Stimulated activated CD8-positive, alpha-beta memory T cell treated with anti-CD3 and anti-CD28 coated beads, Interleukin-2, amount 100 ng/mL, for 48 hours (primary cell): Measurements from ENCODE around the gene GREB1L.
"Not testable (repeated sequence)": the region's sequence is repeated elsewhere in the genome, so short reads cannot be mapped to it uniquely, and the experiment has no call there.

Experiments
- DNase-seq, 2 donors: peaks; one replicate each; pipeline ENCODE4 v3.0.0-alpha.2; 2020; ENCODE audit warnings: low read depth in 2 of 2

The GREB1L gene

DNA sequence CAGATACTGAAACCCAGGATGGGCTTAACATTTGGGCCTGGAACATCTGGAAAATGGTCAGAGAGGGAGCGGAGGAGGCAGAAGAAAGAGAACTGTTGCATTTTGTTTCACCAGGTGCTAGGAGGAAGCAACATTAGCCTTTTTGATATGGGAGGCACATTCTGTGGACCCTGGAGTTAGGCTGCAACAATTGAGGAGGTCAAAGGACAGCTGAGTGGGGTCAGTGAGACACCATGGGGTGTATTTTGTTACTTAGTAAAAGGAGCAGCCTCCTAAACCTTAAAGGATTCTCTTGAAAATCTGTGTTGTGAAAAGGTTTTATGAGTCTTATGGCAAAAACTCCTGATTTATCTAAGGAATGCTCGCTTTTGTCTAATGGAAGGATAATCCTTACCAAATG, 124.9 kb downstream of the GREB1L start:
- DNase-seq, result no peak

- DNase-seq, result no peak
Observed at GRCh38 chr18:21369146-21369545, 127.1 kb downstream of the GREB1L start.

GRCh38 chr18:21369597-21369996, 127.6 kb downstream of the GREB1L start:
- DNase-seq, result not testable (repeated sequence)

DNA sequence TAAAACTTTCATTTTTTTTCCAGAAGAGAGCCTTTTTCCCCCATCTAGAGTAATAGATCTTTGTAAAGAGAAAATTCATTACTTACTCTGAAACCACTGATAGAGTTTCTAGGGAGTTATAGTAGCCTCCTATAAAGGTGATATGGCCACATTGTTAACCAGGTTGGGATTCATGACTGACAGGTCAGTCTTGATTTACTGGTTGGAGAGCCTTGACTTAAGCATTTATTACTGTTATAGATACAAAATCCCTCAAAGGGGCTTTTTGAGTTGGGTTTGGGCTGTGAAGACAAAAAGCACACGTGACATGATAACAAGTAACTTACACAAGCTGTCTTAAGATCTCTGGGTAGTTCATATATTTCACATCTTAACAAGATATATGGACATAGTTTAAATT, 141.0 kb downstream of the GREB1L start:
- no peak for DNase-seq

GRCh38 chr18:21386523-21387240, 144.7 kb downstream of the GREB1L start:
- DNase-seq, result no peak

GRCh38 chr18:21387886-21388285, 145.9 kb downstream of the GREB1L start:
- no peak for DNase-seq

- DNase-seq, result no peak
Observed at GRCh38 chr18:21389283-21389682, 147.3 kb downstream of the GREB1L start.

DNA sequence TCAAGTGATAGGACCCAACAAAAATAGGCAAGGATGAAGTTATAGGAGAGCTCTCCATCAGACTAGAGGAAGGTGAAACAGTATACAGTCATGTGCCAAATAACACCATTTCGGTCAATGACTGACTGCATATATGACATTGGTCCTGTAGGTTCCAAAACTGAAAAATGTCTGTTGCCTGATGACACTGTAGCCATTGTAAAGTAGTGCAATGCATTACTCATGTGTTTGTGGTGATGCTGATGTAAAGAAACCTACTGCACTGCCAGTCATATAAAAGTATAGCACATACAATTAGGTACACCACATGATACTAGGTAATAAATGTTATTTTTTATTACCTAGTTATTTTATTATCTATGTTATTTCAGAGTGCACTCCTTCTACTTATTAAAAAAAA, 147.9 kb downstream of the GREB1L start:
- no peak for DNase-seq

- no peak for DNase-seq
Observed at GRCh38 chr18:21391074-21391673, 149.1 kb downstream of the GREB1L start.

- DNase-seq, result no peak
Observed at GRCh38 chr18:21393986-21394385, 152.0 kb downstream of the GREB1L start.

DNA sequence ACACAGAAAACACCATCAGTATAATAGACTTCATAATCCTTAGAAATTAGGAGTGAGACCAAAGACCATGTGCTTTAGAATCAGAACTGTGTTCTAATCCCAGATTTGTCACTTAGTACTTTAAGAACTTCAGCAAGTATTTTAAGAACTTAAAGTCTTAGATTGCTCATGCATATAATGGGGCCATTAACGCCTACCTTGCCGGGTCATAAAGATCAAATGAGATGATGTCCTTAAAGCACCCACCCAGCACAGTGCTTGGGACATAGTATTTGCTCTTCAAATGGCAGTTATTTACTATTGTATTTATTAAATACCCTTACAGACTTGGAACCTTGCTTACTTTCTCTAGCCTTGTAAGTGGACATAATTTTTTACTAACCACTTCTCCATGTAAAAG, 156.1 kb downstream of the GREB1L start:
- DNase-seq, result no peak

- DNase-seq, result no peak
Observed at GRCh38 chr18:21402272-21402671, 160.2 kb downstream of the GREB1L start.

- no peak for DNase-seq
Observed at GRCh38 chr18:21404426-21404825, 162.4 kb downstream of the GREB1L start.

DNA sequence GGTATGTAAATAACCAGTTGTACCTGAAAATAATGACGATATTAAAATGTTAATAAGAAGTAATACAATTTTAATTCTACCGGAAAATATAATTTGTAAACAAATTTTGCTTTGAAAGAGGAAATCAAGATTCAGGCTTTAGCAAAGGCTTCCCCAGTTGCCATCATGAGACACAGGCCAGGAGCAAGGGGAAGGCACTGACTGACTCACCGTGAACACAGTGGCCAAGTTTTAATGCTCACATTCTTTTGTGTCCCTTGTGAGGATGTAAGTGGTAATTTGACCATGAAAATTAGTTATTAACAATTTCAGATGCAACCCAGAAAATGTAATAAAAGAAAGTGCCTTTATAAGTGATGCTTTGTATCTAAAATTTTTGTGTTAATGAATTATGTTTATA, 164.1 kb downstream of the GREB1L start:
- DNase-seq, result no peak

DNA sequence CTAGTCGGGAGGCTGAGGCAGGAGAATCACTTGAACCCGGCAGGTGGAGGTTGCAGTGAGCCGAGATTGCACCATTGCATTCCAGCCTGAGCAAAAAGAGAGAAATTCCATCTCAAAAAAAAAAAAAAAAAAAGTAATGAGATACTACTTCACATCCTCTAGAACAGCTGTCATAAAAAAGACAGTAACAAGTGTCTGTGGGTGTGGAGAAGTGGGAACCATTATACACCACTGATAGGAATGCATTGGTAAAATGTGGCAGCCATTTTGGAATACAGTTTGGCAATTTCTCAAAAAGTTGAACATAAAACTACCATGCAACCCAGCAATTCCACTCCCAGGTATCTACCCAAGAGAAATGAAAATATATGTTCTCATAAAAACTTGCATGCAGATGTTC, 166.6 kb downstream of the GREB1L start:
- no peak for DNase-seq

GRCh38 chr18:21433436-21433835, 191.4 kb downstream of the GREB1L start:
- no peak for DNase-seq

GRCh38 chr18:21439431-21439846, 197.4 kb downstream of the GREB1L start:
- no peak for DNase-seq

DNA sequence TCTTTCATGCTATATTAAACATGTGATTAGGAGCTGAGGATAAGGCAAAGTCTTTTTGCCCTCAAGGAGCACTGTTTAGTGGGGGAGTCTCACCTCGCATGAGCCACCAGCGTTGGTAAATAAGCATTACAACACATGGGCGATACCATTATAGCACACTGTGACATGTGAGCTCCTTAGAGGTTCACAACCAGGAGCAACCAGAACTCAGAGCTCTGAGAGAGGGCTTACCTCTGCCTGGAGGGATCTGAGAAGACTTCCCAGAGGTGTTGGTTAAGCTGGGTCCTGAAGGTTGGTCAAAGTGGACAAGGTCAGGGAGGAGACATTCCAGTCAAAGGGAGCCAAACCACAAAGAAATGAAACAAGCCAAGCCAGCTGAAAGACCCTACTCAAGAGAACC, 199.6 kb downstream of the GREB1L start:
- DNase-seq, result no peak

DNA sequence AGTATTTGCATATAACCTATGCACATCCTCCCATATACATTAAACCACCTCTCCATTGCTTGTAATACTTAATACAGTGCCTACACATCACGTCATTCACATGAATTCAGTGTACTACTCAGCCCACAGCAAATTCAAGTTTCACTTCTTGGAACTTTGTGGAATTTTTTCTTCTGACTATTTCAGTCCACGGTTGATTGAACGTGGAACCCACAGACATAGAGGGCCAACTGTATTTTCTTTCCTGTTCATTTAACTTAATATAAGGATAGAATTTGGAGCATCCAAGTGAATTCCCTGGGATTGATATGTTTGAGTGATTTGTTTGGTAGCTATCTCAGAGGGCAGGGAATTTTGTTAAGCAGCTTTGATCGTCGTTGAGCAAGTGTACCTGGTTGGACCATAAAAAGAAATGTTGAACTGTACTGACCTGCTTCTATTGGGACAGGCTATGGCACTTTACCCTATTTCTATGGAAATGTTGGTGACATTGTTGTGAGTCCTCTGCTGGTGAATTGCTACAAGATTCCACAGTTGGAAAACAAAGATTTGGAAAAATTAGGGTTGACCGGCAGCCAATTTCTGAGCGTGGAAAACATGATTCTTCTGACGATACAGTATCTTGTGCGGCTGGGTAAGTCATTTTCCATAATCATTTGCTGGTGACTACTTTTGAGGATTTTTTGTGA, 201.9 kb downstream of the GREB1L start:
- no peak for DNase-seq

DNA sequence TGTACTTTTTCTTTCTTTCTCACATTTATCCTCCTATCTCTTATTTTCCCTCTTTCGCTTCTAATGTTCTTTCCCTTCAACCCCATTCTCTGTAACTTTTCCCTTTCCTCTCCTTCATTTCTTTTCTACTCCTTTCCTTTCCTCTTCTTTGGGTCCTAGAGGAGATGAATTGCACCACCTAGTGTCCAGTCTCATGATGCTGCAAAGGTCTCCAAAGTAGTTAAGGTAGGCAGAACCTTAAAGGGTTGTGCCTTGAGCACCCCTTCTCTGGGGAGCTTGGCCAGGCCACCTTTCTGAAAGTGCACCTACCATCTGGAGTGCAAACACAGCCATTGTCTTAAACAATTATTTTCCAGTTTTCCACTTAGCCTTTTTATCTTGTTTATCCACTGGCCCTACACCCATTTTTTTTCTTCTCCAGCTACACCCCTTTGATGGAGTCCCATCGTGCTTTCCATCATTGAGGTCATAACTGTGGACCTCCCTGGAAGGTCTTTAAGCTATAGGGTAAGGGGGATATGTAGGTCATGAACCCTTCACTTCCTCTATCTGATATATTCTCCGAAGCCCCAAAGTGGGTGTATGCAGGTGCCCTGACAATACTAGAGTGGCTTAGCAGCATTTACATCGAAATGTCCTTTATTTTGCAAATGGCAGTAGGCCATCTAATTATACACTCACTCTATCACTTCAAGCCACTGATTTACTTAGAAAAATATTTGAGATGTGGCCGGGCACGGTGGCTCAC, 202.6 kb downstream of the GREB1L start:
- DNase-seq, result no peak

DNA sequence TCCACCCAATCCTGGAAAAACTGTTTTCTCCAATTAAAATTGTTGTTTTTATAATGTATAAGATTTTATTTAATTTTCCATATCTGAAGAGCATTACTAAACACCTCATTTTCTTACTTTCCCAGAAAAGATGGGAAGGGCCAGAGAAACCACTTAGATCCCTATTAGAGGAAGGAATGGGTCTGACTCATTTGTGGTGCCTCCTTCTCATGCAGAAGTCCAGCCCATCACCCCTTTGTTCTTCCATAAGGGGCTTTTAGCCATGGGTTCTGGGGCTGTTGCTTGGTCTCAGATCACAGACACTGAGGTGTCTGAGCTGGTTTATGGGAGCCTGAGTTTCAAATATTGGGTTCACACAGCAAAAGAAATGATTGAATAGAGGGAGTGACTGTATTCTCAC, 206.3 kb downstream of the GREB1L start:
- DNase-seq, result no peak
